NB4 (cell line): ENCODE results near the gene PCNX2.

ENCODE experiments used
- CTCF ChIP-seq: IDR thresholded peaks from one replicate; pipeline ENCODE4 v1.5.1; 2012; ENCODE audit warnings: low read depth, low read length
- MYC ChIP-seq: IDR thresholded peaks from 2 replicates; pipeline ENCODE4 v1.6.1; 2011; ENCODE audit warnings: low read depth, low read length

GRCh38 chr1:233342086-233342485 is 46.6 kb upstream of the PCNX2 start:
- TF ChIP-seq MYC (no peak), CTCF (no peak)
